GM21367 (cell line): ENCODE data around the gene DDT.
"Not testable (repeated sequence)": the region's sequence is repeated elsewhere in the genome, so short reads cannot be mapped to it uniquely, and the experiment has no call there.

Experiments
- ATAC-seq: cut with Tn5 transposase; IDR thresholded peaks from one replicate; pipeline ENCODE4 v1.9.1; 2021; ENCODE audit not compliant: unreplicated experiment

The DDT gene

GRCh38 chr22:23953485-23953884, 20.8 kb downstream of the DDT start:
- not testable (repeated sequence) for ATAC-seq

GRCh38 chr22:23952794-23953405, 21.3 kb downstream of the DDT start:
- ATAC-seq, result not testable (repeated sequence)

- not testable (repeated sequence) for ATAC-seq
Observed at GRCh38 chr22:23951383-23951782, 22.9 kb downstream of the DDT start.

GRCh38 chr22:23949764-23950163, 24.5 kb downstream of the DDT start:
- not testable (repeated sequence) for ATAC-seq

- ATAC-seq, result not testable (repeated sequence)
Observed at GRCh38 chr22:23947391-23947790, 26.9 kb downstream of the DDT start.

- not testable (repeated sequence) for ATAC-seq
Observed at GRCh38 chr22:23940166-23940565, 34.1 kb downstream of the DDT start.

GRCh38 chr22:23939017-23939357, 35.3 kb downstream of the DDT start:
- no peak for ATAC-seq

- ATAC-seq, result no peak
Observed at GRCh38 chr22:23938328-23939016, 35.8 kb downstream of the DDT start.

GRCh38 chr22:23926561-23926960, 47.7 kb downstream of the DDT start:
- ATAC-seq, result no peak

GRCh38 chr22:23925020-23925606, 49.1 kb downstream of the DDT start:
- ATAC-seq, result no peak

GRCh38 chr22:23922921-23923320, 51.3 kb downstream of the DDT start:
- ATAC-seq, result no peak

- not testable (repeated sequence) for ATAC-seq
Observed at GRCh38 chr22:23921586-23922201, 52.5 kb downstream of the DDT start.
